WTC11 (cell line): ENCODE measurements around the gene ERVK3-1. TPM values are rescaled to one million over a fixed set of nuclear protein-coding genes. Genes with fewer than 3 reads are reported as not detected.

Experiments used
- ATAC-seq: fragments of 200-7000 bp; cut with Tn5 transposase; 2 replicates; pipeline ENCODE4 v1.10.0; 2021; ENCODE audit warnings: mild to moderate bottlenecking, moderate library complexity
- CTCF ChIA-PET: fragments of 300-600 bp; sonication (Branson Sonifier 250); formaldehyde crosslinking; loops from one replicate; lab custom pipeline; 2021; ENCODE audit warnings: antibody characterized with exemption; lab: Charles Lee
- POLR2A ChIA-PET: fragments of 350-600 bp; sonication (Branson Sonifier 250); formaldehyde crosslinking; loops from one replicate; lab custom pipeline; 2021; ENCODE audit warnings: antibody characterized with exemption; lab: Charles Lee
- DNase-seq: peaks from one replicate; pipeline ENCODE4 v3.0.0; 2021; ENCODE audit warnings: low spot score
- H3K27ac Mint-ChIP-seq: 2 replicates; pipeline ENCODE4 v1.8.0; 2021; ENCODE audit warnings: mixed read lengths
- H3K27me3 Mint-ChIP-seq: 2 replicates; pipeline ENCODE4 v1.8.0; 2021; ENCODE audit warnings: low read depth, mild to moderate bottlenecking, moderate library complexity, mixed read lengths
- H3K36me3 Mint-ChIP-seq: 2 replicates; pipeline ENCODE4 v1.8.0; 2021; ENCODE audit warnings: mixed read lengths
- H3K4me1 Mint-ChIP-seq: 2 replicates; pipeline ENCODE4 v1.8.0; 2022; ENCODE audit warnings: mixed read lengths
- H3K4me3 Mint-ChIP-seq: 2 replicates; pipeline ENCODE4 v1.8.0; 2021; ENCODE audit warnings: mild to moderate bottlenecking, moderate library complexity, mixed read lengths
- H3K9me3 Mint-ChIP-seq: 2 replicates; pipeline ENCODE4 v1.8.0; 2021; ENCODE audit warnings: mixed read lengths
- CREB1 ChIP-seq: sonication (generic); formaldehyde crosslinking; IDR thresholded peaks from 2 replicates; pipeline ENCODE4 v1.8.0; 2023; ENCODE audit warnings: mild to moderate bottlenecking, missing genetic modification reagents
- ELF4 ChIP-seq: sonication (generic); formaldehyde crosslinking; IDR thresholded peaks from 2 replicates; pipeline ENCODE4 v1.8.1; 2022; ENCODE audit warnings: low read depth, mild to moderate bottlenecking, moderate library complexity, missing genetic modification reagents
- EMX1 ChIP-seq: fragments of 250-450 bp; sonication (Bioruptor Pico); IDR thresholded peaks from 2 replicates; pipeline ENCODE4 v1.8.0; 2021; ENCODE audit warnings: mild to moderate bottlenecking
- FOXK1 ChIP-seq: sonication (generic); formaldehyde crosslinking; IDR thresholded peaks from 2 replicates; pipeline ENCODE4 v1.8.0; 2022; ENCODE audit warnings: mild to moderate bottlenecking, moderate library complexity, missing genetic modification reagents
- GRHL2 ChIP-seq: fragments of 250-450 bp; sonication (Bioruptor Pico); IDR thresholded peaks from 2 replicates; pipeline ENCODE4 v1.8.0; 2022; ENCODE audit warnings: mild to moderate bottlenecking, moderate library complexity; ENCODE audit not compliant: insufficient replicate concordance, severe bottlenecking
- IRF2 ChIP-seq: sonication (generic); formaldehyde crosslinking; IDR thresholded peaks from 2 replicates; pipeline ENCODE4 v1.8.0; 2022; ENCODE audit warnings: low read depth, missing genetic modification reagents, borderline replicate concordance
- JAZF1 ChIP-seq: fragments of 250-450 bp; sonication (Bioruptor Pico); IDR thresholded peaks from 2 replicates; pipeline ENCODE4 v1.9.0; 2021; ENCODE audit warnings: moderate library complexity, mild to moderate bottlenecking, inconsistent platforms
- NFE2L1 ChIP-seq: sonication (generic); formaldehyde crosslinking; IDR thresholded peaks from 2 replicates; pipeline ENCODE4 v1.8.1; 2023; ENCODE audit warnings: missing genetic modification reagents
- NR2C2 ChIP-seq: sonication (generic); formaldehyde crosslinking; IDR thresholded peaks from 2 replicates; pipeline ENCODE4 v1.8.0; 2022; ENCODE audit warnings: mild to moderate bottlenecking, missing genetic modification reagents
- RELA ChIP-seq: sonication (generic); formaldehyde crosslinking; IDR thresholded peaks from 2 replicates; pipeline ENCODE4 v1.8.1; 2022; ENCODE audit warnings: missing genetic modification reagents, mild to moderate bottlenecking, borderline replicate concordance
- SOX15 ChIP-seq: fragments of 250-450 bp; sonication (Bioruptor Pico); IDR thresholded peaks from 2 replicates; pipeline ENCODE4 v1.9.0; 2021; ENCODE audit warnings: mild to moderate bottlenecking
- TCF7 ChIP-seq: sonication (generic); formaldehyde crosslinking; IDR thresholded peaks from 2 replicates; pipeline ENCODE4 v1.8.0; 2022; ENCODE audit warnings: mild to moderate bottlenecking, low read depth, missing genetic modification reagents, moderate library complexity
- ZNF121 ChIP-seq: sonication (generic); formaldehyde crosslinking; IDR thresholded peaks from 2 replicates; pipeline ENCODE4 v1.8.0; 2023; ENCODE audit warnings: missing genetic modification reagents
- ZNF425 ChIP-seq: fragments of 250-450 bp; sonication (Bioruptor Pico); conservative IDR thresholded peaks from 2 replicates; pipeline ENCODE4 v1.9.0; 2021; ENCODE audit warnings: mild to moderate bottlenecking
- total RNA-seq: library from RNA; stranded (reverse); gene quantifications from 3 replicates; pipeline ENCODE4 v1.2.3, GENCODE V29; 2021
- TF ChIP-seq, protein P1 (sequence below): sonication (generic); formaldehyde crosslinking; IDR thresholded peaks from 2 replicates; pipeline ENCODE4 v1.8.0; 2023; ENCODE audit warnings: mild to moderate bottlenecking, missing genetic modification reagents
- TF ChIP-seq, protein P2 (sequence below): sonication (generic); formaldehyde crosslinking; IDR thresholded peaks from 2 replicates; pipeline ENCODE4 v1.8.0; 2022; ENCODE audit warnings: missing genetic modification reagents
- TF ChIP-seq, protein P3 (sequence below): fragments of 250-450 bp; sonication (Bioruptor Pico); IDR thresholded peaks from 2 replicates; pipeline ENCODE4 v1.9.0; 2021; ENCODE audit warnings: mild to moderate bottlenecking
- TF ChIP-seq, protein P4 (sequence below): sonication (generic); formaldehyde crosslinking; IDR thresholded peaks from 2 replicates; pipeline ENCODE4 v1.8.1; 2023; ENCODE audit warnings: mild to moderate bottlenecking, moderate library complexity, missing genetic modification reagents

ERVK3-1 gene
- total RNA-seq, 1 experiment from 2014 or later = 26.0 TPM

DNA sequence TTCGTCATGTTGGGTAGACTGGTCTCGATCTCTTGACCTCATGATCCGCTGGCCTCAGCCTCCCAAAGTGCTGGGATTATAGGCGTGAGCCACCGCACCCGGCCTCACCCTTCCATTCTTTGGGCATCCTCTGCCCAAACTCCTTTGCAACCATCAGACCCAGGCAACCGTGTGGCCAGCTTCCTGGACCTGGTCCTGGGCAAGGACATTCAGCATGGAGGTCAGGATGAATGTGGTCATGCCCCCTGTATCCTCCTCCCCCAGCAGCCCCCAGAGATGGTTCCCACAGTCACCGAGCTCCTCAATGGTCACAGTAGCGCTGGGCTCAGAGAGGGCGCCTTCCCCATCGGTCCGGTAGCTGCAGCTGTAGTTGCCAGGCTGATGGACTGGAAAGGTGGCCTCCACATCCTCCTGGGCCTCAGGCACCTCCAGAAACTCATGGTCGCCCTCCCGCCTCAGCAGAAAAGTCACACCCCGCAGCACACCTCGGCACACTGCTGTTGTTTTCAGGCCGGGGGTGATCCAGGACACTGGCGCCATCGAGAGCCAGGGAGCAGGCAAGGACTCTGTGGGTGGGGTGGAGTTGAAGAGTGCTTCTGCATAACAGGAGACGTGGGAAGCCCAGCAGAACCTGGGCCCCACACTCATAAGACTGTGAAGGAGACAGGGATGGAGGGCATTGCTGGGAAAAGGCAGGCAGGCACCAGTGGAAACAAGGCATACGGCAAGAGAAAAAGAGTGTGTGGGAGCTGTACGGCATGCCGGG is 47.0 kb downstream of the ERVK3-1 start:
- no peak for DNase-seq
- POLR2A ChIA-PET = interaction anchor here (1.0 kb wide), 1 partner anchor 11 kb away, joined by 4 read pairs; the partner anchor contains the start of gene ZNF497
- TF ChIP-seq JAZF1 = no peak
- no peak for TF ChIP-seq SOX15 (CRISPR knock-in tag)
- no peak for TF ChIP-seq ELF4 (CRISPR knock-in tag)
- TF ChIP-seq RELA (CRISPR knock-in tag) = no peak
- no peak for TF ChIP-seq ZNF425 (CRISPR knock-in tag)
- TF ChIP-seq, protein P1, sequence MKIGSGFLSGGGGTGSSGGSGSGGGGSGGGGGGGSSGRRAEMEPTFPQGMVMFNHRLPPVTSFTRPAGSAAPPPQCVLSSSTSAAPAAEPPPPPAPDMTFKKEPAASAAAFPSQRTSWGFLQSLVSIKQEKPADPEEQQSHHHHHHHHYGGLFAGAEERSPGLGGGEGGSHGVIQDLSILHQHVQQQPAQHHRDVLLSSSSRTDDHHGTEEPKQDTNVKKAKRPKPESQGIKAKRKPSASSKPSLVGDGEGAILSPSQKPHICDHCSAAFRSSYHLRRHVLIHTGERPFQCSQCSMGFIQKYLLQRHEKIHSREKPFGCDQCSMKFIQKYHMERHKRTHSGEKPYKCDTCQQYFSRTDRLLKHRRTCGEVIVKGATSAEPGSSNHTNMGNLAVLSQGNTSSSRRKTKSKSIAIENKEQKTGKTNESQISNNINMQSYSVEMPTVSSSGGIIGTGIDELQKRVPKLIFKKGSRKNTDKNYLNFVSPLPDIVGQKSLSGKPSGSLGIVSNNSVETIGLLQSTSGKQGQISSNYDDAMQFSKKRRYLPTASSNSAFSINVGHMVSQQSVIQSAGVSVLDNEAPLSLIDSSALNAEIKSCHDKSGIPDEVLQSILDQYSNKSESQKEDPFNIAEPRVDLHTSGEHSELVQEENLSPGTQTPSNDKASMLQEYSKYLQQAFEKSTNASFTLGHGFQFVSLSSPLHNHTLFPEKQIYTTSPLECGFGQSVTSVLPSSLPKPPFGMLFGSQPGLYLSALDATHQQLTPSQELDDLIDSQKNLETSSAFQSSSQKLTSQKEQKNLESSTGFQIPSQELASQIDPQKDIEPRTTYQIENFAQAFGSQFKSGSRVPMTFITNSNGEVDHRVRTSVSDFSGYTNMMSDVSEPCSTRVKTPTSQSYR (CRISPR knock-in tag) = no peak
- no peak for TF ChIP-seq GRHL2 (CRISPR knock-in tag)
- TF ChIP-seq EMX1 (CRISPR knock-in tag) = no peak
- no peak for TF ChIP-seq FOXK1 (CRISPR knock-in tag)
- TF ChIP-seq NR2C2 (CRISPR knock-in tag) = no peak
- TF ChIP-seq IRF2 = no peak
- TF ChIP-seq, protein P2, sequence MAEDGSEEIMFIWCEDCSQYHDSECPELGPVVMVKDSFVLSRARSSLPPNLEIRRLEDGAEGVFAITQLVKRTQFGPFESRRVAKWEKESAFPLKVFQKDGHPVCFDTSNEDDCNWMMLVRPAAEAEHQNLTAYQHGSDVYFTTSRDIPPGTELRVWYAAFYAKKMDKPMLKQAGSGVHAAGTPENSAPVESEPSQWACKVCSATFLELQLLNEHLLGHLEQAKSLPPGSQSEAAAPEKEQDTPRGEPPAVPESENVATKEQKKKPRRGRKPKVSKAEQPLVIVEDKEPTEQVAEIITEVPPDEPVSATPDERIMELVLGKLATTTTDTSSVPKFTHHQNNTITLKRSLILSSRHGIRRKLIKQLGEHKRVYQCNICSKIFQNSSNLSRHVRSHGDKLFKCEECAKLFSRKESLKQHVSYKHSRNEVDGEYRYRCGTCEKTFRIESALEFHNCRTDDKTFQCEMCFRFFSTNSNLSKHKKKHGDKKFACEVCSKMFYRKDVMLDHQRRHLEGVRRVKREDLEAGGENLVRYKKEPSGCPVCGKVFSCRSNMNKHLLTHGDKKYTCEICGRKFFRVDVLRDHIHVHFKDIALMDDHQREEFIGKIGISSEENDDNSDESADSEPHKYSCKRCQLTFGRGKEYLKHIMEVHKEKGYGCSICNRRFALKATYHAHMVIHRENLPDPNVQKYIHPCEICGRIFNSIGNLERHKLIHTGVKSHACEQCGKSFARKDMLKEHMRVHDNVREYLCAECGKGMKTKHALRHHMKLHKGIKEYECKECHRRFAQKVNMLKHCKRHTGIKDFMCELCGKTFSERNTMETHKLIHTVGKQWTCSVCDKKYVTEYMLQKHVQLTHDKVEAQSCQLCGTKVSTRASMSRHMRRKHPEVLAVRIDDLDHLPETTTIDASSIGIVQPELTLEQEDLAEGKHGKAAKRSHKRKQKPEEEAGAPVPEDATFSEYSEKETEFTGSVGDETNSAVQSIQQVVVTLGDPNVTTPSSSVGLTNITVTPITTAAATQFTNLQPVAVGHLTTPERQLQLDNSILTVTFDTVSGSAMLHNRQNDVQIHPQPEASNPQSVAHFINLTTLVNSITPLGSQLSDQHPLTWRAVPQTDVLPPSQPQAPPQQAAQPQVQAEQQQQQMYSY (CRISPR knock-in tag) = no peak
- TF ChIP-seq TCF7 = no peak
- H3K9me3 Mint-ChIP-seq = no peaks in the 10 kb centered on the region
- H3K4me3 Mint-ChIP-seq = no peak overlapping the region
- H3K27ac Mint-ChIP-seq = peak overlapping the region; percentile 61; the same call in 1 of the 2 replicates
- no peaks in the 10 kb centered on the region for H3K36me3 Mint-ChIP-seq
- CTCF ChIA-PET = interaction anchor here (2.5 kb wide), 1 partner anchor 12 kb away, joined by 11 read pairs; no protein-coding TSS in a partner anchor
- peaks cover 33% of the 10 kb centered on the region for H3K27me3 Mint-ChIP-seq
- no peak for ATAC-seq
- peaks cover 3% of the 10 kb centered on the region; the same call in 1 of the 2 replicates for H3K4me1 Mint-ChIP-seq

DNA sequence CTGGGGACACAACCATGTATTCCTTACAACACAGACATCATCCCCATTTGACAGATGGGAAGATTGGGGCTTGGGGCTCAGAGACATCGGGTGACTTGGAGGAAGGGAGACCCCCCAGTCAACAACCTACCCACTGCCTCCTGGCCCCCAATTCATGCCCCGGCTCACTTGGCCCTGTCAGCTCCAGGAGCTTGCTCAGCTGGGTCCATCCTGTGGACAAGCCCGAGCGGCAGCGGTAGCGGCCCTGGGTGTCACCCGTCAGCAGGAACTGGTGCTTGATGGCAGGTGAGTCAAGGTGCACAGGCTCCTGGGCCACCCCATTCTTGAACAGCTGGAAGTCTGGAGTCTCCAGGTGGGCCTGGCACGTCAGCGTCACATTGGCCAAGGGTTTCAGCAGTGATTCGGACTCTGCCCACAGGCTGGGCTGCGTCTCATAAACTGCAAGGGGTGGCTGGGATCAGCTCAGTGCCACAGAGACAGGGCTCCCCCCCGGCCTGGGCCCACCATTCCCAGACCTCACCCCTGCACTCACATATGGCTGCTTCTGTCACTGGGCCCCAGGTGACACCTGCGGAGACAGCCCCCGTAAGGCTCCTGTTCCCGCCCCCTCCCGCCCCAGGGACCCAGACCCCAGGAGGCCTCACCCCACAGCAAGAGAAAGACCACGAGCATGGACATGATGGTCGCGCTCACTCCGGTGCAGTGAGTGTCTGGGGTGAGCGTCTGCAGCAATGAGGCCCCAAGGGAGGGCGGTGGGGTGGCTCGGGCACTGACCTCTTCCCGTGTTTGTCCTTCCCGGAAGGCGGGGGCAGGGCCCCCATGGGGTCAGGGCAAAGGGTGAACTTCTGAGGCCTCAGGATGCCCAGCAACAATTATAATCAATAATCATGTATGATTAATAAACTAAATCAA is 47.8 kb downstream of the ERVK3-1 start, which contains the start of gene A1BG:
Gene A1BG, minus strand, starts transcription at position 733 of the 912 bp plus-strand sequence. Its CDS starts 55 bp downstream, at position 678.
- DNase-seq (no peak), ATAC-seq (no peak)
- H3K27ac Mint-ChIP-seq = peak within 1 kb of the TSS; percentile 61; the same call in 1 of the 2 replicates
- no peaks in the 10 kb centered on the region for H3K36me3 Mint-ChIP-seq
- ChIA-PET POLR2A (no interaction called here), CTCF (interaction anchor here (2.5 kb wide), 1 partner anchor 13 kb away, joined by 11 read pairs; no protein-coding TSS in a partner anchor)
- peaks cover 5% of the 10 kb centered on the region for H3K4me1 Mint-ChIP-seq
- no peaks in the 10 kb centered on the region for H3K9me3 Mint-ChIP-seq
- peaks cover 28% of the 10 kb centered on the region for H3K27me3 Mint-ChIP-seq
- no peak within 1 kb of the TSS for H3K4me3 Mint-ChIP-seq
- TF ChIP-seq, protein P3, sequence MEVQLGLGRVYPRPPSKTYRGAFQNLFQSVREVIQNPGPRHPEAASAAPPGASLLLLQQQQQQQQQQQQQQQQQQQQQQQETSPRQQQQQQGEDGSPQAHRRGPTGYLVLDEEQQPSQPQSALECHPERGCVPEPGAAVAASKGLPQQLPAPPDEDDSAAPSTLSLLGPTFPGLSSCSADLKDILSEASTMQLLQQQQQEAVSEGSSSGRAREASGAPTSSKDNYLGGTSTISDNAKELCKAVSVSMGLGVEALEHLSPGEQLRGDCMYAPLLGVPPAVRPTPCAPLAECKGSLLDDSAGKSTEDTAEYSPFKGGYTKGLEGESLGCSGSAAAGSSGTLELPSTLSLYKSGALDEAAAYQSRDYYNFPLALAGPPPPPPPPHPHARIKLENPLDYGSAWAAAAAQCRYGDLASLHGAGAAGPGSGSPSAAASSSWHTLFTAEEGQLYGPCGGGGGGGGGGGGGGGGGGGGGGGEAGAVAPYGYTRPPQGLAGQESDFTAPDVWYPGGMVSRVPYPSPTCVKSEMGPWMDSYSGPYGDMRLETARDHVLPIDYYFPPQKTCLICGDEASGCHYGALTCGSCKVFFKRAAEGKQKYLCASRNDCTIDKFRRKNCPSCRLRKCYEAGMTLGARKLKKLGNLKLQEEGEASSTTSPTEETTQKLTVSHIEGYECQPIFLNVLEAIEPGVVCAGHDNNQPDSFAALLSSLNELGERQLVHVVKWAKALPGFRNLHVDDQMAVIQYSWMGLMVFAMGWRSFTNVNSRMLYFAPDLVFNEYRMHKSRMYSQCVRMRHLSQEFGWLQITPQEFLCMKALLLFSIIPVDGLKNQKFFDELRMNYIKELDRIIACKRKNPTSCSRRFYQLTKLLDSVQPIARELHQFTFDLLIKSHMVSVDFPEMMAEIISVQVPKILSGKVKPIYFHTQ = no peak
- no peak for TF ChIP-seq CREB1 (CRISPR knock-in tag)
- TF ChIP-seq NFE2L1 (CRISPR knock-in tag) = no peak
- TF ChIP-seq ZNF121 = no peak
- TF ChIP-seq, protein P4, sequence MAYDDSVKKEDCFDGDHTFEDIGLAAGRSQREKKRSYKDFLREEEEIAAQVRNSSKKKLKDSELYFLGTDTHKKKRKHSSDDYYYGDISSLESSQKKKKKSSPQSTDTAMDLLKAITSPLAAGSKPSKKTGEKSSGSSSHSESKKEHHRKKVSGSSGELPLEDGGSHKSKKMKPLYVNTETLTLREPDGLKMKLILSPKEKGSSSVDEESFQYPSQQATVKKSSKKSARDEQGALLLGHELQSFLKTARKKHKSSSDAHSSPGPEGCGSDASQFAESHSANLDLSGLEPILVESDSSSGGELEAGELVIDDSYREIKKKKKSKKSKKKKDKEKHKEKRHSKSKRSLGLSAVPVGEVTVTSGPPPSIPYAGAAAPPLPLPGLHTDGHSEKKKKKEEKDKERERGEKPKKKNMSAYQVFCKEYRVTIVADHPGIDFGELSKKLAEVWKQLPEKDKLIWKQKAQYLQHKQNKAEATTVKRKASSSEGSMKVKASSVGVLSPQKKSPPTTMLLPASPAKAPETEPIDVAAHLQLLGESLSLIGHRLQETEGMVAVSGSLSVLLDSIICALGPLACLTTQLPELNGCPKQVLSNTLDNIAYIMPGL (CRISPR knock-in tag) = no peak
